Upper lobe of left lung (tissue), 4 donors: ENCODE data around the gene GCFC2.

Experiments used
- CTCF ChIP-seq, 6 experiments: fragments of 450-650 bp in 4 of 6; fragments of 200-600 bp in 2 of 6; sonication (generic) in 2 of 6; IDR thresholded peaks; one replicate each; pipeline ENCODE4 v1.5.1; 2016 to 2019; ENCODE audit warnings: antibody characterized with exemption in 6 of 6
- EP300 ChIP-seq, 4 donors: sonication (generic); formaldehyde crosslinking; IDR thresholded peaks; one replicate each; pipeline ENCODE4 v1.5.1; 2017; ENCODE audit warnings: antibody characterized with exemption in 4 of 4, control low read depth in 2 of 4
- POLR2A ChIP-seq, 4 donors: fragments of 450-650 bp; IDR thresholded peaks; one replicate each; pipeline ENCODE4 v1.5.1; 2016 to 2017; ENCODE audit warnings: antibody characterized with exemption in 4 of 4, mild to moderate bottlenecking in 2 of 4
- POLR2AphosphoS5 ChIP-seq, 2 donors: sonication (generic); formaldehyde crosslinking; IDR thresholded peaks; one replicate each; pipeline ENCODE4 v1.5.1; 2017; ENCODE audit warnings: antibody characterized with exemption in 2 of 2

DNA sequence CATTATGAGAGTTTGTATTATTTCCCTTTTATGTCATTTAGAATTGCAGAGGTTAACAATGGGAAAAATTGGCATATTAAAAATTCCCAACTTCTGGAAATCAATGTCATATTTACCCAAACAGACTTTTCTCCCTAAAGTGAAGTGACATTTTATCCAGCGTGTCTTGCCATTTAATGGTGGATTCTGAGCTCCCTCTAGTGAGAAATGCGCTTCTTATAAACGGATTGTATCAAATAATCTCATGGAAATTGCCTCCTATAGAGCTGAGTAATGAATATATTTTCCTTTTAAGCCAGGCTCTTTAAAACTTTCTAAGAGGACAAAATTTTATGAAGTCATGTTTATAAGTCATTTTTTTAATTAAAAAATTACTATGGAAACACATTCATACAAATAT is 5.7 kb upstream of the GCFC2 start:
- TF ChIP-seq CTCF (IDR thresholded peaks at IDR 0.05) = no peak
- no peak for TF ChIP-seq POLR2A (IDR thresholded peaks at IDR 0.05)
- no peak for TF ChIP-seq EP300 (IDR thresholded peaks at IDR 0.05)
- TF ChIP-seq POLR2AphosphoS5 (IDR thresholded peaks at IDR 0.05) = no peak
